Measurements from ENCODE around the gene MAPKAPK5.
A peak's percentile ranks its signal among the peaks of the same experiment; 100 is the strongest.
"Not testable (repeated sequence)": the region's sequence is repeated elsewhere in the genome, so short reads cannot be mapped to it uniquely, and the experiment has no call there.

The MAPKAPK5 gene

DNA sequence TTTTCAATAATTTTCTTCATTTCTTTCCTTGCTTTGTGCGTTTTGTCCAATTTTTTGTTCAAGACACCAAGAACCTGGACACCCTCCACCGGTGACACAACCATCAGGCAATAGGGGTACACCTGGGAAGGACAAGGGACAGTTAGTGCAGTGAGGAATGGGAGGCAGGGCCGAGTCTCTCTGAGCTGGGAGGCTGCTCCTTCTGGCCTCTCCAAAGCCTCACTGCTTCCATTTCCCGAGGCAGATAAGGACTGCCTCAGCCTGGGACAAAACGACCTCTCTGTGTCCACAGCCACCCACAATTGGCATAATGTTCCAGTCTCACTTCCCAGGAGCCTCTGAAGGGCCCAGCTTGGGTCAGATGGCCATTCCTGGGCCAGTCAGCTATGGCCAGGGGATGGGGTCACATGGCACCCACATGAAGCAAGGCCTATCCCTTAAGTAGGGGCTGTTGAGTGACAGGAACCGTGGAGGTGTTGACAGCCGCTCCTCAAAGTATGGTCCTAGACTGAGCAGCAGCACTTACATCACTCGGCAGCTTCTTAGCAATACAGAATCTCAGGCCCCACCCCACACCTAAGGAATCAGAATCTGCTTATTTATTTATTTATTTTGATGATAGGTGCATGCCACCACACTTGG is 13.6 kb upstream of the MAPKAPK5 start:
- Histone ChIP-seq H3K4me1 (ENCODE audit: control insufficient read depth, insufficient read depth, low read length) (no peaks in the 10 kb centered on the region), H3K36me3 (ENCODE audit: control insufficient read depth, insufficient read depth, low read length) (no peaks in the 10 kb centered on the region), H3K27ac (ENCODE audit: low read length) (no peak overlapping the region), H3K9me3 (ENCODE audit: control insufficient read depth, insufficient read depth, low read length) (no peaks in the 10 kb centered on the region), H3K27me3 (ENCODE audit: control insufficient read depth, insufficient read depth, low read length) (no peaks in the 10 kb centered on the region; the same call in 1 of the 2 replicates), H3K4me3 (ENCODE audit: low read length) (no peak overlapping the region)
- no peak for DNase-seq (ENCODE audit: low read depth, low spot score)
- no CpG with 5 or more reads among the region's 8 CpGs for WGBS (ENCODE audit: insufficient coverage, insufficient read length)

DNA sequence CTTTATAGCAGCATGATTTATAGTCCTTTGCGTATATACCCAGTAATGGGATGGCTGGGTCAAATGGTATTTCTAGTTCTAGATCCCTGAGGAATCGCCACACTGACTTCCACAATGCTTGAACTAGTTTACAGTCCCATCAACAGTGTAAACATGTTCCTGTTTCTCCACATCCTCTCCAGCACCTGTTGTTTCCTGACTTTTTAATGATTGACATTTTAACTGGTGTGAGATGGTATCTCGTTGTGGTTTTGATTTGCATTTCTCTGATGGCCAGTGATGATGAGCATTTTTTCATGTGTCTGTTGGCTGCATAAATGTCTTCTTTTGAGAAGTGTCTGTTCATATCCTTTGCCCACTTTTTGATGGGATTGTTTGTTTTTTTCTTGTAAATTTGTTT is 12.4 kb upstream of the MAPKAPK5 start:
- H3K27me3 ChIP-seq (ENCODE audit: control insufficient read depth, insufficient read depth, low read length); H3K4me3 ChIP-seq (ENCODE audit: low read length); DNase-seq (ENCODE audit: low read depth, low spot score); H3K4me1 ChIP-seq (ENCODE audit: control insufficient read depth, insufficient read depth, low read length); H3K9me3 ChIP-seq (ENCODE audit: control insufficient read depth, insufficient read depth, low read length); H3K36me3 ChIP-seq (ENCODE audit: control insufficient read depth, insufficient read depth, low read length); H3K27ac ChIP-seq (ENCODE audit: low read length): not testable (repeated sequence)
- WGBS (ENCODE audit: insufficient coverage, insufficient read length): no CpG with 5 or more reads among the region's 3 CpGs

DNA sequence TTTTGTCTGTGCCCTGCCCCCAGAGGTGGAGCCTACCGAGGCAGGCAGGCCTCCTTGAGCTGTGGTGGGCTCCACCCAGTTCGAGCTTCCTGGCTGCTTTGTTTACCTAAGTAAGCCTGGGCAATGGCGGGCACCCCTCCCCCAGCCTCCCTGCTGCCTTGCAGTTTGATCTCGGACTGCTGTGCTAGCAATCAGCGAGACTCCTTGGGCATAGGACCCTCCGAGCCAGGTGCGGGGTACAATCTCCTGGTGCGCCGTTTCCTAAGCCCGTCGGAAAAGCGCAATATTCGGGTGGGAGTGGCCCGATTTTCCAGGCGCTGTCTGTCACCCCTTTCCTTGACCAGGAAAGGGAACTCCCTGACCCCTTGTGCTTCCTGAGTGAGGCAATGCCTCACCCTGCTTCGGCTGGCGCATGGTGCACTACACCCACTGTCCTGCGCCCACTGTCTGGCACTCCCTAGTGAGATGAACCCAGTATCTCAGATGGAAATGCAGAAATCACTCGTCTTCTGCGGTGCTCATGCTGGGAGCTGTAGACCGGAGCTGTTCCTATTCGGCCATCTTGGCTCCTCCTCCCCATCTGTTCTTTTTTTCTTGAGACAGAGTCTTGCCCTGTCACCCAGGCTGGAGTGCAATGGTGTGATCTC is 7.2 kb upstream of the MAPKAPK5 start:
- not testable (repeated sequence) for H3K4me3 ChIP-seq (ENCODE audit: low read length); H3K9me3 ChIP-seq (ENCODE audit: control insufficient read depth, insufficient read depth, low read length); H3K27me3 ChIP-seq (ENCODE audit: control insufficient read depth, insufficient read depth, low read length); H3K36me3 ChIP-seq (ENCODE audit: control insufficient read depth, insufficient read depth, low read length); H3K27ac ChIP-seq (ENCODE audit: low read length); DNase-seq (ENCODE audit: low read depth, low spot score); H3K4me1 ChIP-seq (ENCODE audit: control insufficient read depth, insufficient read depth, low read length)
- WGBS (ENCODE audit: insufficient coverage, insufficient read length): no CpG with 5 or more reads among the region's 22 CpGs

- not testable (repeated sequence) for H3K4me1 ChIP-seq (ENCODE audit: control insufficient read depth, insufficient read depth, low read length); H3K27ac ChIP-seq (ENCODE audit: low read length); H3K4me3 ChIP-seq (ENCODE audit: low read length); H3K27me3 ChIP-seq (ENCODE audit: control insufficient read depth, insufficient read depth, low read length); H3K36me3 ChIP-seq (ENCODE audit: control insufficient read depth, insufficient read depth, low read length); DNase-seq (ENCODE audit: low read depth, low spot score); H3K9me3 ChIP-seq (ENCODE audit: control insufficient read depth, insufficient read depth, low read length)
- no CpG with 5 or more reads among the region's 28 CpGs for WGBS (ENCODE audit: insufficient coverage, insufficient read length)
Measured at GRCh38 chr12:111835531-111836181, 6.4 kb upstream of the MAPKAPK5 start.

GRCh38 chr12:111838353-111838752 is 3.7 kb upstream of the MAPKAPK5 start:
- Histone ChIP-seq H3K27me3 (ENCODE audit: control insufficient read depth, insufficient read depth, low read length) (no peaks in the 10 kb centered on the region), H3K27ac (ENCODE audit: low read length) (no peak overlapping the region), H3K36me3 (ENCODE audit: control insufficient read depth, insufficient read depth, low read length) (no peaks in the 10 kb centered on the region), H3K4me1 (ENCODE audit: control insufficient read depth, insufficient read depth, low read length) (no peaks in the 10 kb centered on the region), H3K9me3 (ENCODE audit: control insufficient read depth, insufficient read depth, low read length) (no peaks in the 10 kb centered on the region), H3K4me3 (ENCODE audit: low read length) (no peak overlapping the region)
- no peak for DNase-seq (ENCODE audit: low read depth, low spot score)
- no CpG with 5 or more reads among the region's 3 CpGs for WGBS (ENCODE audit: insufficient coverage, insufficient read length)

DNA sequence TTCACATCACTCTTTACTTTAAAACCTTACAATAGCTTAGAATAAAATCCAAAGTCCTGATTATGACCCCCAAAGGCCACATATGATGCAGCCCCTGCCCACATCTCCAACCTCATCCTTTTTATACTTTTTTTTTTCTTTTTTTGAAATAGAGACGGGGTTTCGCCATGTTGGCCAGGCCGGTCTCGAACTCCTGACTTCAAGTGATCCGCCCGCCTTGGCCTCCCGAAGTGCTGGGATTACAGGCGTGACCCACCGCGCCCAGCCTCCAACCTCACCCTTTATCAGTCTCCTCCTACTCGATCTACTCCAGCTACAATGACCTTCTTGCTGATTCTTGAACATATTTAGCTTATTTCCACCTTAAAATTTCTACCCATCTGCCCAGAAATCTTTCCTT is 1.2 kb upstream of the MAPKAPK5 start:
- H3K27me3 ChIP-seq (ENCODE audit: control insufficient read depth, insufficient read depth, low read length): no peaks in the 10 kb centered on the region
- H3K27ac ChIP-seq (ENCODE audit: low read length): no peak overlapping the region
- DNase-seq (ENCODE audit: low read depth, low spot score): no peak
- no peaks in the 10 kb centered on the region for H3K9me3 ChIP-seq (ENCODE audit: control insufficient read depth, insufficient read depth, low read length)
- H3K4me3 ChIP-seq (ENCODE audit: low read length): peak overlapping the region; percentile 97; the same call in 1 of the 2 replicates
- WGBS (ENCODE audit: insufficient coverage, insufficient read length): no CpG with 5 or more reads among the region's 11 CpGs
- H3K4me1 ChIP-seq (ENCODE audit: control insufficient read depth, insufficient read depth, low read length): no peaks in the 10 kb centered on the region
- no peaks in the 10 kb centered on the region for H3K36me3 ChIP-seq (ENCODE audit: control insufficient read depth, insufficient read depth, low read length)

DNA sequence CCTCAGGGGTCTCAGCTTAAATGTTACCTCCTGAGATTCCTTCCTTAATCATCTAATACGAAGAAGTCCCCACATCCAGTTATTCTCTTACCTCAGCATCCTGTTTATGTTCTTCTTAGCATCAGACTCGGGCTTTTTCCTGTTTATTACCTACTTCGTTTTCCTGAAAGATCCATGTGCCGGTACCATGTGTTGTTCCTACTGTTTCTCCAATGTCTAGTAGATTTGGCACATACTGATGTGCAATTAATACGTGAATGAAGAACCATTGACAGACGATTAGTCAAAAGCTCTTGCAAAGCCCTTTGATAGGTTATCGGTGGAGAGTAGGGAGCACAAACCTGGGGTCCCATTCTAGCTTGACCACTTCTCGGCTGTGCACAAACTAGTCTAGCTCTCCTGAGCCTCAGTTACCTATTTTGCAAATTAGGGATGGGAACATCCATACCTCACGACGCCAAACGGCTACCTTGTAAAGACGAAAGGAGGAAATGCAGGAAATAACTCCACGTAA is 735 bp upstream of the MAPKAPK5 start:
- no CpG with 5 or more reads among the region's 13 CpGs for WGBS (ENCODE audit: insufficient coverage, insufficient read length)
- Histone ChIP-seq H3K9me3 (ENCODE audit: control insufficient read depth, insufficient read depth, low read length) (no peaks in the 10 kb centered on the region), H3K27ac (ENCODE audit: low read length) (no peak overlapping the region), H3K4me3 (ENCODE audit: low read length) (peak overlapping the region; percentile 97), H3K36me3 (ENCODE audit: control insufficient read depth, insufficient read depth, low read length) (no peaks in the 10 kb centered on the region), H3K27me3 (ENCODE audit: control insufficient read depth, insufficient read depth, low read length) (no peaks in the 10 kb centered on the region), H3K4me1 (ENCODE audit: control insufficient read depth, insufficient read depth, low read length) (no peaks in the 10 kb centered on the region)
- no peak for DNase-seq (ENCODE audit: low read depth, low spot score)

DNA sequence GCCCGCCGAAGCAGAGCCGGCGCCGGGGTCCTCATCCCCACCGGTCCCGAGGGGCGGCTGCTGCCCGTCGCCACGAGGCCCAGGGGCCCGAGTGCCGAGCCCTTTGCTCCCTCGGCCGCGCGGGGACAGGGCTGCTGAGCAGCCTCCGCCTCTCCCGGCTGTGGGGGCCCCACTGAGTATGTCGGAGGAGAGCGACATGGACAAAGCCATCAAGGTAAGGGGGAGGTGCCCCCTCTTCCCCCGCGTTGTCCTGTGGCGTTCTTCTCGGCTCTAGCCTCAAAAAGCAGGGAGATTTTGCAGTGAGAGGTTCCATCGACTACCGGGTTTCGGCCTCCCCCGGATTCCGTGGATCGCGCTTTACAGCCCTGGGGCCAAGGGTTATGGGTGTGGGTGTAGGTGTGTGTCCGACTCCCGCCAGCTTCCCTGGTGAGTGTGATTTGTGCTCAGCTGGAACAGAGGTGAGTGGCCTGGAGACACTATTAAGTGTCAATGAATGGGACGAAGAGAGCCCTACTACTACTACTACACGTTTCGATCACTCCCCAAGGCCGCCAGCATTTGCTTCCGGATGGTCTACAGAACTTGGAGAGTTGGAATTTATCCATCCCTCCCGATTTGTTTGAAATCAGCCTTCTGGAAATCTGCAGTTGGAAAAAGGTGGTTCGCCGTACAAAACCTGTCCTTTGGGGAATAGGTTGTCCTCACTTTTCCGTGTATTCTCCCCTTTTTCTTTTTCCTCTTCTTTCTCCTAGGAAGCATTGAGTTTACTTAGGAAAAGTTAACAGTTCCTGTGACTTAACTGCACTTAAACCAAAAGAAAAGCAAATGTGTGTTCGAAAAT is 748 bp downstream of the MAPKAPK5 start:
- no peak overlapping the region for H3K27ac ChIP-seq (ENCODE audit: low read length)
- no peaks in the 10 kb centered on the region for H3K36me3 ChIP-seq (ENCODE audit: control insufficient read depth, insufficient read depth, low read length)
- DNase-seq (ENCODE audit: low read depth, low spot score): no peak
- WGBS (ENCODE audit: insufficient coverage, insufficient read length): no CpG with 5 or more reads among the region's 44 CpGs
- no peaks in the 10 kb centered on the region for H3K4me1 ChIP-seq (ENCODE audit: control insufficient read depth, insufficient read depth, low read length)
- H3K4me3 ChIP-seq (ENCODE audit: low read length): peak overlapping the region; percentile 97
- H3K9me3 ChIP-seq (ENCODE audit: control insufficient read depth, insufficient read depth, low read length): no peaks in the 10 kb centered on the region
- H3K27me3 ChIP-seq (ENCODE audit: control insufficient read depth, insufficient read depth, low read length): no peaks in the 10 kb centered on the region

GRCh38 chr12:111846016-111846415 is 4.0 kb downstream of the MAPKAPK5 start:
- H3K4me3 ChIP-seq (ENCODE audit: low read length): no peak overlapping the region
- H3K9me3 ChIP-seq (ENCODE audit: control insufficient read depth, insufficient read depth, low read length): no peaks in the 10 kb centered on the region
- H3K27ac ChIP-seq (ENCODE audit: low read length): no peak overlapping the region
- WGBS (ENCODE audit: insufficient coverage, insufficient read length): no CpG with 5 or more reads among the region's 2 CpGs
- no peaks in the 10 kb centered on the region for H3K36me3 ChIP-seq (ENCODE audit: control insufficient read depth, insufficient read depth, low read length)
- no peak for DNase-seq (ENCODE audit: low read depth, low spot score)
- H3K27me3 ChIP-seq (ENCODE audit: control insufficient read depth, insufficient read depth, low read length): no peaks in the 10 kb centered on the region
- H3K4me1 ChIP-seq (ENCODE audit: control insufficient read depth, insufficient read depth, low read length): no peaks in the 10 kb centered on the region

DNA sequence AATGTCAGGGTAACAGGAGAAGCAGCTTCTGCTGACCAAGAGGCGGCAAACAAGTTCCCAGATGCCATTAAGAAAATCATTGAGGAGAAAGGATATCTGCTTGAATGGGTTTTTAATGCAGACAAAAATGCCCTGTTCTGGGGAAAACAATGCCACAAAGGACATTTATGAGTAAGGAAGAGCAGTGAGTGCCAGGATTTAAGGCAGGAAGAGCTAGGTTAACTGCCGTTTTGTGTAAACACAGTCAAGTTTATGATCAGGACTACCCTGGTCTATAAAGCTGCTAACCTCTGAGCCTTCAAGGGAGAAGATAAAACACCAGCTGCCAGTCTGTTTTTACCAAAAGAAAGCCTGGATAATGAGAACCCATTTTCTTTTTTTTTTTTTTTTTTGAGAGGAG is 8.5 kb downstream of the MAPKAPK5 start:
- Histone ChIP-seq H3K27ac (ENCODE audit: low read length) (no peak overlapping the region), H3K36me3 (ENCODE audit: control insufficient read depth, insufficient read depth, low read length) (no peaks in the 10 kb centered on the region), H3K27me3 (ENCODE audit: control insufficient read depth, insufficient read depth, low read length) (no peaks in the 10 kb centered on the region), H3K4me3 (ENCODE audit: low read length) (no peak overlapping the region), H3K9me3 (ENCODE audit: control insufficient read depth, insufficient read depth, low read length) (no peaks in the 10 kb centered on the region), H3K4me1 (ENCODE audit: control insufficient read depth, insufficient read depth, low read length) (no peaks in the 10 kb centered on the region)
- DNase-seq (ENCODE audit: low read depth, low spot score): no peak
- no CpG with 5 or more reads among the region's 2 CpGs for WGBS (ENCODE audit: insufficient coverage, insufficient read length)

Data from iPS DF 6.9 (cell line).